Stimulated activated CD4-positive, alpha-beta T cell treated with anti-CD3 and anti-CD28 coated beads, Interleukin-15, amount 100 ng/mL, for 1 hour (primary cell): ENCODE results near the gene MACC1.
"Not testable (repeated sequence)": the region's sequence is repeated elsewhere in the genome, so short reads cannot be mapped to it uniquely, and the experiment has no call there.

Experiments
- DNase-seq, 2 donors: peaks; one replicate each; pipeline ENCODE4 v3.0.0-alpha.2; 2020; ENCODE audit warnings: low read depth in 1 of 2, low spot score in 1 of 2

MACC1 gene

DNA sequence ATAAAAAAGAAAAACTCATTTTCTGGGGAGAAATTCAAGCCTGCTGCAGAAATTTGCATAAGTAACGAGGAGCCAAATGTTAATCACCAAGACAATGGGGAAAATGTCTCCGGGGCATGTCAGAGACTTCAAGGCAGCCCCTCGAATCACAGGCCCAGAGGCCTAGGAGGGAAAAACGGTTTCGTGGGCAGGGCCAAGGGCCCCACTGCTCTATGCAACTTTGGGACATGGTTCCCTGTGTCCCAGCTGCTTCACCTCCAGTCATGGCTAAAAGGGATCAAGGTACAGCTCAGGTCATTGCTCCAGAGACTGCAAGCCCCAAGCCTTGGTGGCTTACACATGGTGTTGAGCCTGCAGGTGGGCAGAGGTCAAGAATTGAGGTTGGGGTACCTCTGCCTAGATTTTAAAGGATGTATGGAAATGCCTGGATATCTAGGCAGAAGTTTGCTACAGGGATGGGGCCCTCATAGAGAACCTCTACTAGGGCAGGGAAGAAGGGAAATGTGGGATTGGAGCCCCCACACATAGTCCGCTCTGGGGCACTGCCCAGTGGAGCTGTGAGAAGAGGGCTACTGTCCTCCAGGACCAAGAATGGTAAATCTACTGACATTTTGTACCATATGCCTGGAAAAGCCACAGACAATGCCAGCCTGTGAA lies 8.4 kb downstream of the MACC1 start:
- no peak for DNase-seq

DNA sequence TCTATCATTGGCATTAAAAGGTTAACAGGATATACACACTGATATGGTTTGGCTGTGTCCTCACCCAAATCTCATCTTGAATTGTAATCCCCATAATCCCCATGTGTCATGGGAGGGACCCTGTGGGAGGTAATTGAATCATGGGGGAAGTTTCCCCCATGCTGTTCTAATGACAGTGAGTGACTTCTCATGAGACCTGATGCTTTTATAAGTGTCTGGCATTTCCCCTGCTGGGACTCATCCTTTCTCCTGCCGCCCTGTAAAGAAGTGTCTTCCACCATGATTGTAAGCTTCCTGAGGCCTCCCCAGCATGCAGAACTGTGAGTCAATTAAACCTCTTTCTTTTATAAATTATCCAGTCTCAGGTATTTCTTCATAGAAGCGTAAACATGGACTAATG lies 9.4 kb downstream of the MACC1 start:
- not testable (repeated sequence) for DNase-seq

DNA sequence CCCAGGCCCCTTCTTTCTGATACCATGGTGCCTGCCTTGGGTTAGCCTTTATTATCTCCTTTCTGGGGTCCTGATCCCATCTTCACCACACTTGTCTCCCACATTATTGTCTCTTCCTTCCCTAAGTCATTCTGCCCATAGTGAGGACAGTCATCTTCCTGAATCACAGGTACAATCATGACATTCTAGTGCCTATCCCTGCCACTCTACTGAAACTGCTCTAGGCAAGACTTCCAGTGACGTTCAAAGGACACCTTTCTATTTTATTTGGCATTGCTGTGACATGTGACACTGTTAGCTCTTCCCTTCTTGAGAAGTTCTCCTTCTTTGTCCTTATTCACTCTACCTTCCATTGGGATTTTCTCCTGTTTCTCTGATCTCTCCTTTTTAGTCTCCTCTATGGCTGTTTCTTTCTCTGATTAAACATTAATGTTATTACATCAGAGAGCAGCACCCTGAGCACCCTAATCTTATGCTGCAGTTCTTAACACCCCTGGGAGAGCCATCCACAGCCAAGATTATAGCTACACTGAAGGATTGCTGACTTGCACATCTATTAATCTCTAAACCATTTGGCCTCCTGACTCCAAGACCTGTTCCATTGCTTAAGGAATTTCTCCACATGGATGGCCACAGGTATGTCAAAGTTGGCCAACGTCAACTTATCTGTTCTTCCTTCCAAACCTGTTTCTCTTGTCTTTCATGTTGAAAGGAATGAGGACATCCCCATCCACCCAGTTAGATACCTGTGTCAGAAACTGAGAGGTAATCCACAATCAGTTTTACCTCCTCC lies 10.9 kb downstream of the MACC1 start:
- no peak for DNase-seq

DNA sequence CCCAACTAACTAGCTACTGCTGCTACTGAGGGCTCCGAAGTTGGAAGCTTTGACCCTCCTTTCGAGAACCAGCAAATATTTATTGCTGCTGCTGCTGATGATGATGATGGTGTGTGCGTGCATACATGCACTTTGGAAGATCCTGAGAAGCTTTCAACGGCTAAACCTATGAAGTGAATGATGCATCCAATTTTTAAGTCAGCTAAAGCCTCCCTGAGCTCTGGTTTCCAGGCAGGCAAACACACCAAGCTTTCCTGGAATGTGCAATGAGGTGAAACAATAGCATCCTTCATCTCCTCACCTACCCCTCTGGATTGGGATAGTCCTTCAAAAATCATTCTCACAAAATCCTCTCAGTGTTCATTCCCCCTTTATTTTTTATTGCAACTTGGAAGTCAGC lies 13.9 kb downstream of the MACC1 start:
- DNase-seq, result no peak

DNA sequence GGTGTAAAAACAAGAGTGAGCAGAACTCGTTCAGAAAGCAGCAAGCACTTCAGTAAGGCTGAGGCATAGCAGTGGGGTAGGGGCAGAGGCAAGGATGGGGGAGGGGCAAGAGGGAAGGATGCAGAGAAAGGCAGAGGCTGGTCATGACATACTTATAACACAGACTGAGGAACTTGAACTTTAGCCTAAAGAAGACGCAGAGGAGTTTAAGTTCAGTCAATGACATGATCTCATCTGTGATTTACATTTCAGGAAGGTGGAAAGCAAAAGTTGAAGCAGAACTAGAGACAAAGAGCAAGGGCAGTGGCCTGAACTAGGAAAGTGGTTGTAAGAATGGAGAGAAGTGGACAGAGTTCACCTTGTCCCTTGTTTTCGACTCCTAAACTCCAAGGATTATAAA lies 15.8 kb downstream of the MACC1 start:
- DNase-seq, result no peak

DNA sequence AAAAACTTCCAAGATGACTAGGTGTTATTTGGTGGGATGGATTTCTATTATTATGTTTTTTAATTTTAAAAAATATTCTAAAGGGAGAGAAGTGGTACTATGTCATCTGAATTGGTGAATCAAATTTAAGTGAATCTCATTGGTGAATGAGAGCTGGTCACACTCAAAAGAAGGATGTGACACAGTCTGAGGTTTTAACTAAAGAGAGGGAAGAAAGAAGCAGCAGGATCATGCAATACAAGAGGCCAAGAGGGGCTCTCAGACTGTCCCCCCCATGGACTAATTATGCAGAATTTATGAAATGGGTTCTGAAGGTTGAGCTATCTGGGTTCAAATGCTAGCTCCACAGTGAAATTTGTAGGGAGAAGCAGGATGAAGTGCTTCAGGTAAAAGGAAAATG lies 16.2 kb downstream of the MACC1 start:
- DNase-seq, result no peak

DNA sequence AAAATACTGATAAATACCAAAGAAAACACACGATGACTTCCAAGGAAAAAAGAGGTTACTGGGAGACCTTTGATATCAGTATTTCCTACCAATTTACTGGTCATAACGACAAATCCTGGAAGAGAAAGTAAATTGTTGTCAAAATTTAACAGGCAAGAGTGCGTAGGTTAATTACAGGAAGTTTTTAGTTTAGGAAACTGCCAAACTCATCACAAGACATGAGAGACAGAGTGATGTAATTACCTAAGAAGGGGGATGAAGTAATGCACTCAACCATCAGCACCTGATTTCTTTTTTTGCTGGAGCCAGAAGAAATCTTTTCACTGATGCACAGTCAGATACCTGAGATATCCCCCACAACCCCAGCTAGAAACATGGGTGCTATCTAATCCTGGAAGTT lies 16.8 kb downstream of the MACC1 start:
- no peak for DNase-seq

DNA sequence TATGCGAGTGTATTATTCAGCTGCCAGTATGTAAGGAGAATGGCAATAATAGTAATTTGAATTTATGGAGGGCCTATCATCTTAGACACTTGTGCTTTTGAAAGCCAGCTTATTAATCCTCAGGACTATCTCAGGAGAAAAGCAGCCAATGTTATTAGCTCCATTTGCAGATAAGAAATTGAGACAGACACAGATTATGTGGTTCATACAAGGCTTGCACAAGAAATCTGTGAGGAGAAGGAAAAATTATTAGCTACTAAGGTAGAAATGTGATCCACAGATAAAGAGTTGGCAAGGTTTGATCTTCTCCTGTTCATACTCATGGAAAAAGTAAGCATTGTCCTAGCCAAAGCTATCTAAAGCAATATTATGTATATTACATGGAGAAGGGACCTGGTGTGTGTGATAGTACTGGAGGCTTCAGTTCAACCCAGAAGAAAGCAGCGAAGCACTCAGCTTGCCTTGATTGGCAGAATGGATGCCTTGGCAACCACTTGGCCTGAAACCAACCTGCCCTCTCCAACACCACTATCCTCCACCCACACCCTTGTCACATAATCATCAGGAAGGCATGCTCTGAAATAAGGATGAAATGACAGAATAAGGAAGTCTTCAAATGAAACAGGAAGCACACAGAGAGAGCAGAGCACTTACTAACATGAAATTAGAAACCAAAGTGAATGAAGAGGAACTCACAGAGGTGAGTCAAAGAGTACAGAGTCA lies 18.0 kb downstream of the MACC1 start:
- DNase-seq, result no peak

DNA sequence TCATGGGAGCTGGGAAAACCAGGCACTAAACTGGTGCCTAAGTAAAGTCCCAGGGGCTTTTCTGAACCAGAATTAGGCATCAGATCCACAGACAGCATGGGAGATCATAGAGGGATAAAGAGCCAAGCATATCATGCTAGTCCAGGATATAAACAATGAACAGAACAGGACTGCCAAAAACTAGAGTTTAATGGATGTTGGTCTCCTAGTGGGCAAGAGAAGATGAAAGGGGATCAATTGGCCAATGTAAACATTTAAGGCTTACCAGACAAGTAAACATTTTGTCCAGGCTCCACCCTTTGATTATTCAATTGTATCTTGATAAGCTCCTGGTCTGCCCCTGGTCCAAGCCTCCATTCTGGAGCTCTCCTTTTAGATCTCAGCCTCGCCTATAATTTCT lies 18.9 kb downstream of the MACC1 start:
- DNase-seq, result no peak

DNA sequence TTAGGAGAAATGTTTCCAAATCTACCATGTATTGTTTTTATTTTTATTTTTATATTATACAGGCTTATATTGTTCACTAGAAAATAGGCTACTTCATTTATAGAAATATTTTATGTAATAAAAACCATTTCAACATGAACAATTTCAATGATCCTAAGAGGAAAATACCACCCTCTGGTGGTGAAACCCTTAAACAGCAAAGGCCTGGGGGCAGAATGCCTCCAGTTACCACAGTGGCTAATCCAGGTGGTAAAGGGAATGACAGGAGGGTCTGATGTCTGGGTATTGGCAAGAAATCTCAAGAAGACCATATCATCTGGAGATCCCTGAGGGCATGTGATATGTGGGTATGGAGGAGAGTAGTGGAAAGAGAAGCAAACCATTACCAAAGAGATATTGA lies 19.3 kb downstream of the MACC1 start:
- DNase-seq, result no peak

DNA sequence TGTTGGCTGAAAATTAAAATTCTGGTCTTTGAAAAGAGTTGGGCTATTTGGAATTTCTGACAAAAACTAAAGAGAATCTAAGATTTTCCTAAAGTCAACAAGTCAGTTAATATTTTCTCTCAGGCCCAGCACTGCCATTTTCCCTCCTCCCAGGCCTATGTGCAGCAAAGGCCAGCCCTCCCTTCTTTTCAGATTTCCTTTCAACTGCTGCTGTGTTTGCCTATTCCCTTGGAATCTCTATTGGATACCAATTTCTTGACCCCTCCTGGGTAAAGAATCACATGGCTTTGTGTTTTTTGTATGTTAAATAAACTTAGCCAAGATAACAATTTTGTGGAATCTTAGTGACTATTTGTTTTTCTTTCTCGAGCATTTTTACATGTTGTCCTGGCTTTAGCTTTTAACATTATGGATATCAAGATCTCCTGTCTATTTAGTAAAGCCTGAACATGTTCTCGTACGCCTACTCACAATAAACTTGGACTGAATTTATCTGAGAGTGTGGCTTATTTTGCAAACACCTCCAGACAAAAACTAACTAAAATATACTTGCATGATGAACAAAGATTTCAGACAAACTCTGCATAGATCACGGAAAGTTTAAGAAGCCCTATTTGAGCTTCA lies 19.9 kb downstream of the MACC1 start:
- DNase-seq, result no peak

DNA sequence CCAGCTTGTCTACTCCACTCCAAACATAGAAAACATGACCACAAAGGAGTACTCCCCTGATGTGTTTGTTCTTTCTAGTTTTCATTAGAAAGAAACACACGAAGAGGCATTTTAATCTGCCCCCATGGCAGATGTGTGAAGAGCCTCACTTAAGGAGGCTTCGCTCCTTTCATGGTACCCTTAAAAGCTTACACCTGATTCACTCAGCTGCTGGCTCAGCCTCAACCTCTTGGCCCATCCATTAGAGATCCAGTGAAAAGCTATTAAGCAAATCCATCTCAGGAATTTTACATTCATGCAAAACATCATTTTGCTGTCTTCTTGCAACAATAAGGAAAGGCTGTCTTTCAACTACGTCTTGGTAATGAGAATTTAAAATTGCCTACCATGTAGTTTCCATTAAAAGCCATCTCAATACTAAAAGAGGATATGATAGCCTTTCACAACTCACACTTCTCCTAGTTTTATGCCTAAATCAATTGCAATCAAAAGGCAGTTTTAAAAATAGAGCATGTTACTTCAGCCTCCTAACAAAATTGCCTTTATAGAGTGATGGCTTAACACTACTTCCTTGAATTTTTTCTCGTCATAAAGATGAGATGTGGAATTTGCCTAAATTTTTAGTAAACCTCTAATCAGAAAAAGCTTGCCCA lies 22.7 kb downstream of the MACC1 start:
- no peak for DNase-seq

DNA sequence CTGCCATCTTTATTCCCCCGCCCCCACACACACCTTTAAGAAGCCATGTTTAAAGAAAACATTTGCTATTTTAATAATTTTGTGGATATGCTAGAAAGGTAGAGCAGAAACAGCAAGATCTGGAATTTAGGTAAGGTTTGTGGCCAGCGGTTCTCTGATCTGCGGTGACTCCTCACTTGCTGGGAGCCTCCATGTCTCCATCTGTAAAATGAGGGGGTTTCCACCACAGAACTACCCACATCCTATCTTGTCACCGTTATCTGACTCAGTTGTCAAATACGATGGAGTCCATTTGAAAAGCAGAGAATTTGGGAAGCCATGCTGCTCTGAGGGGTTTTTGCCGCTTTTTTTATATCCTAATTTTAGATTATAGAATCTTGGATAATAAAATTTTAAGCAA lies 23.3 kb downstream of the MACC1 start:
- DNase-seq, result no peak

DNA sequence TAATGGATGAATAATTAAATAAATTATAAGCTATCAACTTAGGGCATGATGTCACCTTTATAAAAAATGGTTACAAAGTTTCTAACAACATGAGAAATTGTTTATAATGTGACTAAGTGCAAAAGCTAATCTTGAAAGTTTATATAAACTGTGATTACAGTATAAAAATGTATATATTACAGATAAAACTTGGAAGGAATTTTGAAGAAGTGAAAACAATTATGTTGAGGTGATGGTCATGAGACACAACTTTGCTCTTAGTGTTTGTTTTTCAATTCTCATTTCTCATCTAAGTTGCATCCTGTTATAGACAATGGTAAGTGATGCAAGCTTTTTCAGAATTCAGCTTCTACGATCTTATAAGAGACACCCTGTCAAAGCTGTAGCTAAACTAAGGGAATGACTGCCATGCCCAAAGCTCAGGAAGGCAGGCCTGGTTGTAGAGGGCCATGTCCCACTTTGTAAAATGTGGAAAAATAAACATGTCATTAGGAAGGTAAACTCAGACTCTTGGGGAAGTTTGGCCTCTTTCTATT lies 23.9 kb downstream of the MACC1 start:
- no peak for DNase-seq

DNA sequence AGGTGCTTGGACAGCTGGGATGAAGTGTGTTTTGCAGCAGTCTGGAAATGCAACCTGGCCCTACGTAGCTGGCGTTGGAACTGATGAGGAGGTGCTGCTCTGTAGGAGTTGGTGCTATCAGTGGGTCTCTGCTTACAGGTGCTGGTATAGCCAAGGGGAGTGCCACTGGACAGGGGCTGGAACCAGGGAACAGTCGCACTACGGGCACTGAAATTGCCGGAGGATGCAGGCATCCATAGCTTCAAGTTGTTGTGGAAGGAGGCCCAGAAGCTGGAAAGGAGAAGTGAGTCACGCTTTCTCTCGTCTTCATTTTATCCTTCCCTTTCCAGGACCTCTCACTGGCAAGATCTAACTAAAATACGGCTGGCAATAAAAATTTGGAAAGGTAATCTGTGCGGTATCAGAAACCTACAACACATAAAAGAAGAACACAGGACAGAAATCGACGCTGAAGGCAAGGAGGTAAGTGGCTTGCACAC lies 25.8 kb downstream of the MACC1 start:
- no peak for DNase-seq

DNA sequence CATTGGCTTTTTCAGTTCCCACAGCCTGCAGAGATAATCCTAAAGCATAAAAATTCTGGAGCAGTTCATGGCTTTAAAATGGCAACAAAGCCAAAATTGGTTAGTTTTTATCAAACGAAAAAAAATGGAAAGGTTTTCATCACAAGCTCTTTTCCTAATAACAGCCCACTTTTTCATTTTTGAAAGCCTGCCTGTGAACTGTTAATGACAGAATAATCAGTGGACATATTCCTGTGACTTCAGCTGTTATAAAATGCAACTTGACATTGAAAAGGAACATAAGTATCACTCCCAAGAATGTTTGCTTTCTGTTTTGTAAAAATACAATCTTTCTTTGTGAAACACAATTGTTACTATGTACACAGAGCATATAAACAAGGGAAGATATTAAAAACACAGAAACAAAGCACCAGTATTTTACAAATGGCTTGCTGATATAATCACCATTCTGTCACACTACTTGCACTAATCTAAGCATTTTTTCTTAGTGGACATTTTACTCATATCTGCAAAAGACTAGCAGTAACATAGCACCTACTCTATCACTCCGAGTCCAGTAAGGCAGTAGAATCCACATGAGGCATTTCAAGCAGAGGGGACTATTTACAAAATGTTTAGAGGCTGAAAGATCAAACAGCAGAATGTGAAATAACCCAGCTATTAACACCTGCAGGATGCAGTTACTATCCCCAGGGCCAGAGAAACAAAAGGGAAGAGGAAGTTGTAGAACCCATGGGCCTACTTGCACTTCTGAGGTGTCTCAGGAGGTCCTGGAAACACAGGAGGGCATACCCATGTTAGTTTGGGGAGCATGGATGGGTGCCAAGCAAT lies 26.4 kb downstream of the MACC1 start:
- no peak for DNase-seq

DNA sequence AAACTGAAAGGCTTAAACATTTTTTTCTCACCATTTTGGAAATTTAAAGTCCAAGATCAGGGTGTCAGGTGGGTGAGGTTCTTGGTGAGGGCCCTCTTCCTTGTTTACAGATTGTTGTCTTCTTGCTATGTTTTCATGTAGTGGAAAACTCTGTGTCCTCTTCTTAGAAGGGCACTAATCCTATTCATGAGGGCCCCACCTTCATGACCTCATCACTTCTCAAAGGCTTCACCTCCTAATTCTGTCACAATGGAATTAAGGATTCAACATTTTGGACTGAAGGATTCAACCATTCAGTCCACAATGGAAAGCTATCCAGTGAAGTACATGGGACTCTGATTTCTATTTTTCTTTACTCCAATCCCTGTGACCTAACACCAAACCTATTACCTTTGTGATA lies 27.3 kb downstream of the MACC1 start:
- no peak for DNase-seq

DNA sequence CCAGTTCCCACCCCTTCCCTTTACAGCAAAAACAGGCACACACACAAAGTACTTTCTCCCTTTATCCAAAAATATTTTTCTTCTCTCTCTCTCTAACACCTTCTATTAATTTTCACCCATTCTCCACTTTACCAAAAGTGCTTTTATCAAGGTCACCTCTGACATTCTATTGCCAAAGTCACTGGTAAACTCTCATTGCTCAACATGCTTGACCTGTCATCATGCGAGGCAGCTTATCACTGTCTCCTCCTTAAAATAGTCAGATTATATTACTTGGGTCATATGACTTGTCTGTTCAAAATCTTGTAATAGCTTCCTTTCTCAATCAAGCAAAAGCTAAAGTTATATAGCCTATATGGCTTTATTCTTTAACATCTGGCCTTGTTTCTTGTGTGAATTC lies 28.6 kb downstream of the MACC1 start:
- no peak for DNase-seq

DNA sequence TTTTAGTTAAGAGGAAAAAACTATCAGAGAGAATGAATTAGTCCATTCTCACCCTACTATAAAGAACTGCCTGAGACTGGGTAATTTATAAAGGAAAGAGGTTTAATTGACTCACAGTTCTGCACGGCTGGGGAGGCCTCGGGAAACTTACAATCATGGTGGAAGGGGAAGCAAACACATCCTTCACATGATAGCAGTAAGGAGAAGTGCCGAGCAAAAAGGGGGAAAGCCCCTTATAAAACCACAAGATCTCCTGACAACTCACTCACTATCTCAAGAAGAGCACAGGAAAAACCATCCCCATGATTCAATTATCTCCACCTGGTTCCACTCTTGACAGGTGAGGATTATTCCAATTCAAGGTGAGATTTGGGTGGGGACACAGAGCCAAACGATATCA lies 29.3 kb downstream of the MACC1 start:
- not testable (repeated sequence) for DNase-seq

DNA sequence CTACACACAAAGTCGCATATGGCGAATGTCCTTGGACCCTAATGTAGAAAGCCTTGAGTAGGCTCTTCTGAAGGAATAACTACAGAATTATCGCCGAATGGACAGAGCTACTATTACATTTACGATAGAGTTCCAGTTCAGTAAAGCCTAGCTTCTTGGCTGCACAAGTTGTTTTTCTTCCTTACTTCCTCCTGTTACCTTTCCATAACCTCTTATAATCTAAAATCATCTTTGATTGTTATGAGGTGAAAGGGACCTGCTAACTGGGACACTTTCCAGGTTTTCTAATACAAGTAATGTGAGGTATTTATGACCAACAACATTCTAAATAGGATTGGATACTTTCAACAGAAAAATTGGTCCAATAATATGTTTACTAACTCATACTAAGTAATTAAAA lies 31.2 kb downstream of the MACC1 start:
- DNase-seq, result no peak
